ENCODE data around the gene PTPRM.
"Not testable (repeated sequence)": the region's sequence is repeated elsewhere in the genome, so short reads cannot be mapped to it uniquely, and the experiment has no call there.

- TF ChIP-seq POLR2A (IDR thresholded peaks at IDR 0.05; ENCODE audit: low read depth, low read length); POLR2AphosphoS5 (IDR thresholded peaks at IDR 0.05; ENCODE audit: low read depth, low read length); TAF1 (IDR thresholded peaks at IDR 0.05; ENCODE audit: borderline replicate concordance, low read depth, low read length): not testable (repeated sequence)
These were observed 496.0 kb downstream of the PTPRM start for GRCh38 chr18:8063152-8063551.

Measured in GM12892 (cell line).